GM12878 (cell line): ENCODE measurements around the gene CDH4.

Source experiments
- ATF7 ChIP-seq: fragments of 450-650 bp; IDR thresholded peaks from 2 replicates; pipeline ENCODE4 v1.6.1; 2016; ENCODE audit warnings: low read depth, mild to moderate bottlenecking
- BHLHE40 ChIP-seq, 2 experiments: fragments of 450-650 bp in 1 of 2; IDR thresholded peaks; 2 replicates each; pipeline ENCODE4 v1.6.1; 2011 to 2017; ENCODE audit warnings: low read depth in 2 of 2, borderline replicate concordance in 1 of 2, improper control_type of control experiment in 1 of 2, low read length in 1 of 2, mild to moderate bottlenecking in 1 of 2
- NFYB ChIP-seq: IDR thresholded peaks from 2 replicates; pipeline ENCODE4 v1.6.1; 2011; ENCODE audit warnings: low read depth, mild to moderate bottlenecking, low read length, improper control_type of control experiment, moderate library complexity; ENCODE audit not compliant: insufficient read depth
- POLR2AphosphoS5 ChIP-seq: IDR thresholded peaks from 2 replicates; pipeline ENCODE4 v1.6.1; 2011; ENCODE audit warnings: mild to moderate bottlenecking, low read length, inconsistent platforms
- SPI1 ChIP-seq: IDR thresholded peaks from 2 replicates; pipeline ENCODE4 v1.6.1; 2011; ENCODE audit warnings: low read depth, mild to moderate bottlenecking, low read length, moderate library complexity, borderline replicate concordance; ENCODE audit not compliant: insufficient read depth
- TARDBP ChIP-seq: IDR thresholded peaks from 2 replicates; pipeline ENCODE4 v1.6.1; 2016; ENCODE audit warnings: borderline replicate concordance
- TF ChIP-seq, protein P1 (sequence below), 3 experiments: IDR thresholded peaks in 2 of 3; conservative IDR thresholded peaks in 1 of 3; 2 replicates each; pipeline ENCODE4 v1.5.1; 2011; ENCODE audit warnings: low read depth in 3 of 3, low read length in 3 of 3, mild to moderate bottlenecking in 3 of 3, control low read depth in 2 of 3, moderate library complexity in 2 of 3, inconsistent platforms in 1 of 3, mixed read lengths in 1 of 3; ENCODE audit not compliant: control insufficient read depth in 2 of 3, insufficient read depth in 1 of 3; ENCODE audit errors: extremely low read depth in 1 of 3
- TF ChIP-seq, protein P2 (sequence below): fragments of 450-650 bp; IDR thresholded peaks from 2 replicates; pipeline ENCODE4 v1.6.1; 2017; ENCODE audit warnings: mild to moderate bottlenecking

DNA sequence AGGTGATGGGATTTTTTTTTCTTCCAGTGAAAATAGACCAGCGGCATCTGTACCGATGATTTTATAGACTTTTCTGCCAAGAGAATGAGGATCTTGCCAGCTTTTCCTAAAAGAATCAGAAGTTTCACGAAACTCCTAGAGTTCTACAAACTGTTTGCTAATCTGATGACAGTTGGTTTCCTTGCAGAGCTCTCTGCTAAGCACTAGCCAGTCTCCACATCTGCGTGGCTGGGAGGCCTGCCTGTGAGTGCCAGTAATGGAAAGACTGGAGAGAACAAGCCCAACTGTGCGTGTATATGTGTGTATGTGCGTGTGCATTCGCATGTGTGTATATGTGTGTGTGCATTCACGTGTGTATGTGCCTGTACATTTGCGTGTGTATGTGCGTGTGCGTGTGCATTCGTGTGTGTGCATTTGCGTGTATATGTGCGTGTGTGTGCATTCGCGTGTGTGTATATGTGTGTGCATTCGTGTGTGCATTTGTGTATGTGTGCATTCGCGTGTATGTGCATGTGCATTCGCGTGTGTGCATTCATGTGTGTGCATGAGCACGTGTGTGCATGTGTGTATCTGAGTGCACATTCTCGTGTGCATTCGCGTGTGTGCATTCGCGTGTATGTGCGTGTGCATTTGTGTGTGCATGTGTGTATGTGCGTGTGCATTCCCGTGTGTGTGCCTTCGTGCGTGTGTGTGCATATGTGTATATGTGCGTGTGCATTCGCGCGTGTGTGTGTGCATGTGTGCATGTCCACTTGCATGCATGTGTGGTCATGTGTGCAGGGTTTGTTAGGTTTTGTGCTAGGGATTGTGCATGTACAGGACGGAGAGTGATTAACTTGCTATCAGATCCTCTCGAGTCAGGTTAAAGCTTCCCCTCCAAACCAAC lies 434.2 kb downstream of the CDH4 start:
- no peak for TF ChIP-seq NFYB
- TF ChIP-seq, protein P1, sequence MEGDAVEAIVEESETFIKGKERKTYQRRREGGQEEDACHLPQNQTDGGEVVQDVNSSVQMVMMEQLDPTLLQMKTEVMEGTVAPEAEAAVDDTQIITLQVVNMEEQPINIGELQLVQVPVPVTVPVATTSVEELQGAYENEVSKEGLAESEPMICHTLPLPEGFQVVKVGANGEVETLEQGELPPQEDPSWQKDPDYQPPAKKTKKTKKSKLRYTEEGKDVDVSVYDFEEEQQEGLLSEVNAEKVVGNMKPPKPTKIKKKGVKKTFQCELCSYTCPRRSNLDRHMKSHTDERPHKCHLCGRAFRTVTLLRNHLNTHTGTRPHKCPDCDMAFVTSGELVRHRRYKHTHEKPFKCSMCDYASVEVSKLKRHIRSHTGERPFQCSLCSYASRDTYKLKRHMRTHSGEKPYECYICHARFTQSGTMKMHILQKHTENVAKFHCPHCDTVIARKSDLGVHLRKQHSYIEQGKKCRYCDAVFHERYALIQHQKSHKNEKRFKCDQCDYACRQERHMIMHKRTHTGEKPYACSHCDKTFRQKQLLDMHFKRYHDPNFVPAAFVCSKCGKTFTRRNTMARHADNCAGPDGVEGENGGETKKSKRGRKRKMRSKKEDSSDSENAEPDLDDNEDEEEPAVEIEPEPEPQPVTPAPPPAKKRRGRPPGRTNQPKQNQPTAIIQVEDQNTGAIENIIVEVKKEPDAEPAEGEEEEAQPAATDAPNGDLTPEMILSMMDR (IDR thresholded peaks at IDR 0.05 in 2 of 3, conservative IDR thresholded peaks at IDR 0.05 in 1 of 3; ENCODE audit: control insufficient read depth in 2 of 3, extremely low read depth in 1 of 3, insufficient read depth in 1 of 3, low read depth in 3 of 3, low read length in 3 of 3): no peak
- no peak for TF ChIP-seq SPI1
- TF ChIP-seq, protein P2, sequence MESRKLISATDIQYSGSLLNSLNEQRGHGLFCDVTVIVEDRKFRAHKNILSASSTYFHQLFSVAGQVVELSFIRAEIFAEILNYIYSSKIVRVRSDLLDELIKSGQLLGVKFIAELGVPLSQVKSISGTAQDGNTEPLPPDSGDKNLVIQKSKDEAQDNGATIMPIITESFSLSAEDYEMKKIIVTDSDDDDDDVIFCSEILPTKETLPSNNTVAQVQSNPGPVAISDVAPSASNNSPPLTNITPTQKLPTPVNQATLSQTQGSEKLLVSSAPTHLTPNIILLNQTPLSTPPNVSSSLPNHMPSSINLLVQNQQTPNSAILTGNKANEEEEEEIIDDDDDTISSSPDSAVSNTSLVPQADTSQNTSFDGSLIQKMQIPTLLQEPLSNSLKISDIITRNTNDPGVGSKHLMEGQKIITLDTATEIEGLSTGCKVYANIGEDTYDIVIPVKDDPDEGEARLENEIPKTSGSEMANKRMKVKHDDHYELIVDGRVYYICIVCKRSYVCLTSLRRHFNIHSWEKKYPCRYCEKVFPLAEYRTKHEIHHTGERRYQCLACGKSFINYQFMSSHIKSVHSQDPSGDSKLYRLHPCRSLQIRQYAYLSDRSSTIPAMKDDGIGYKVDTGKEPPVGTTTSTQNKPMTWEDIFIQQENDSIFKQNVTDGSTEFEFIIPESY: no peak
- TF ChIP-seq POLR2AphosphoS5: no peak
- no peak for TF ChIP-seq BHLHE40 (IDR thresholded peaks at IDR 0.05; ENCODE audit: borderline replicate concordance in 1 of 2, low read depth in 2 of 2, low read length in 1 of 2)
- TF ChIP-seq ATF7: no peak
- TF ChIP-seq TARDBP: no peak
